ENCODE measurements around the gene SV2C.

DNA sequence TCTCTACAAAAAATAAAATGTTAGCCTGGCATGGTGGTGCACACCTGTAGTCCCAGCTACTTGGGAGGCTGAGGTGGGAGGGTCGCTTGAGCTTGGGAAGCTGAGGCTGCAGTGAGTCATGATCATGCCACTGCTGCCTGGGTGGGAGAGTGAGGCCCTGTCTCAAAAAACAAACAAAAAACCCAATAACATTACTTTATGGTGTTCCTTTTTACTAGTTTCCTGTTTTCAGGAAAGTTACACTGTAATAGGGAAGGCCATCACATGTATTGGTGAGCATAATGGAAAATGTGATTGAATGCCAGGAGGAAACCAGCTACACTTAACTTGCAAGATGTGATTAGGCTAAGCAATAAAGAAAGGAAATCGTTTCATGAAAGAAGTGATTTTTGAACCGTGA is 42.7 kb downstream of the SV2C start:
- TF ChIP-seq ZNF565 (CRISPR knock-in tag; conservative IDR thresholded peaks at IDR 0.05; ENCODE audit: low read depth) (no peak), ZNF8 (CRISPR knock-in tag; IDR thresholded peaks at IDR 0.05) (no peak), ARNTL (CRISPR knock-in tag; IDR thresholded peaks at IDR 0.05; ENCODE audit: borderline replicate concordance, low read depth) (no peak), ISL1 (CRISPR knock-in tag; IDR thresholded peaks at IDR 0.05) (no peak), ZC3H10 (CRISPR knock-in tag; IDR thresholded peaks at IDR 0.05) (no peak)
- TF ChIP-seq, protein P1, sequence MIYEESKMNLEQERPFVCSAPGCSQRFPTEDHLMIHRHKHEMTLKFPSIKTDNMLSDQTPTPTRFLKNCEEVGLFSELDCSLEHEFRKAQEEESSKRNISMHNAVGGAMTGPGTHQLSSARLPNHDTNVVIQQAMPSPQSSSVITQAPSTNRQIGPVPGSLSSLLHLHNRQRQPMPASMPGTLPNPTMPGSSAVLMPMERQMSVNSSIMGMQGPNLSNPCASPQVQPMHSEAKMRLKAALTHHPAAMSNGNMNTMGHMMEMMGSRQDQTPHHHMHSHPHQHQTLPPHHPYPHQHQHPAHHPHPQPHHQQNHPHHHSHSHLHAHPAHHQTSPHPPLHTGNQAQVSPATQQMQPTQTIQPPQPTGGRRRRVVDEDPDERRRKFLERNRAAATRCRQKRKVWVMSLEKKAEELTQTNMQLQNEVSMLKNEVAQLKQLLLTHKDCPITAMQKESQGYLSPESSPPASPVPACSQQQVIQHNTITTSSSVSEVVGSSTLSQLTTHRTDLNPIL (CRISPR knock-in tag; IDR thresholded peaks at IDR 0.05; ENCODE audit: low read depth) = no peak
- TF ChIP-seq, protein P2, sequence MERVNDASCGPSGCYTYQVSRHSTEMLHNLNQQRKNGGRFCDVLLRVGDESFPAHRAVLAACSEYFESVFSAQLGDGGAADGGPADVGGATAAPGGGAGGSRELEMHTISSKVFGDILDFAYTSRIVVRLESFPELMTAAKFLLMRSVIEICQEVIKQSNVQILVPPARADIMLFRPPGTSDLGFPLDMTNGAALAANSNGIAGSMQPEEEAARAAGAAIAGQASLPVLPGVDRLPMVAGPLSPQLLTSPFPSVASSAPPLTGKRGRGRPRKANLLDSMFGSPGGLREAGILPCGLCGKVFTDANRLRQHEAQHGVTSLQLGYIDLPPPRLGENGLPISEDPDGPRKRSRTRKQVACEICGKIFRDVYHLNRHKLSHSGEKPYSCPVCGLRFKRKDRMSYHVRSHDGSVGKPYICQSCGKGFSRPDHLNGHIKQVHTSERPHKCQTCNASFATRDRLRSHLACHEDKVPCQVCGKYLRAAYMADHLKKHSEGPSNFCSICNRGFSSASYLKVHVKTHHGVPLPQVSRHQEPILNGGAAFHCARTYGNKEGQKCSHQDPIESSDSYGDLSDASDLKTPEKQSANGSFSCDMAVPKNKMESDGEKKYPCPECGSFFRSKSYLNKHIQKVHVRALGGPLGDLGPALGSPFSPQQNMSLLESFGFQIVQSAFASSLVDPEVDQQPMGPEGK (CRISPR knock-in tag; IDR thresholded peaks at IDR 0.05; ENCODE audit: borderline replicate concordance) = no peak
- TF ChIP-seq, protein P3, sequence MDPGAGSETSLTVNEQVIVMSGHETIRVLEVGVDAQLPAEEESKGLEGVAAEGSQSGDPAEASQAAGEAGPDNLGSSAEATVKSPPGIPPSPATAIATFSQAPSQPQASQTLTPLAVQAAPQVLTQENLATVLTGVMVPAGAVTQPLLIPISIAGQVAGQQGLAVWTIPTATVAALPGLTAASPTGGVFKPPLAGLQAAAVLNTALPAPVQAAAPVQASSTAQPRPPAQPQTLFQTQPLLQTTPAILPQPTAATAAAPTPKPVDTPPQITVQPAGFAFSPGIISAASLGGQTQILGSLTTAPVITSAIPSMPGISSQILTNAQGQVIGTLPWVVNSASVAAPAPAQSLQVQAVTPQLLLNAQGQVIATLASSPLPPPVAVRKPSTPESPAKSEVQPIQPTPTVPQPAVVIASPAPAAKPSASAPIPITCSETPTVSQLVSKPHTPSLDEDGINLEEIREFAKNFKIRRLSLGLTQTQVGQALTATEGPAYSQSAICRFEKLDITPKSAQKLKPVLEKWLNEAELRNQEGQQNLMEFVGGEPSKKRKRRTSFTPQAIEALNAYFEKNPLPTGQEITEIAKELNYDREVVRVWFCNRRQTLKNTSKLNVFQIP (CRISPR knock-in tag; IDR thresholded peaks at IDR 0.05; ENCODE audit: borderline replicate concordance, low read depth) = no peak

All from SK-N-SH treated with all-trans-retinoic acid at 6 μM for 48 hours (cell line).